ENCODE data around the gene PDE4D. TPM values are rescaled to one million over a fixed set of nuclear protein-coding genes. Genes with fewer than 3 reads are reported as not detected.
A peak's percentile ranks its signal among the peaks of the same experiment; 100 is the strongest.

The PDE4D gene
- total RNA-seq, 1 donor: 19.9 TPM

DNA sequence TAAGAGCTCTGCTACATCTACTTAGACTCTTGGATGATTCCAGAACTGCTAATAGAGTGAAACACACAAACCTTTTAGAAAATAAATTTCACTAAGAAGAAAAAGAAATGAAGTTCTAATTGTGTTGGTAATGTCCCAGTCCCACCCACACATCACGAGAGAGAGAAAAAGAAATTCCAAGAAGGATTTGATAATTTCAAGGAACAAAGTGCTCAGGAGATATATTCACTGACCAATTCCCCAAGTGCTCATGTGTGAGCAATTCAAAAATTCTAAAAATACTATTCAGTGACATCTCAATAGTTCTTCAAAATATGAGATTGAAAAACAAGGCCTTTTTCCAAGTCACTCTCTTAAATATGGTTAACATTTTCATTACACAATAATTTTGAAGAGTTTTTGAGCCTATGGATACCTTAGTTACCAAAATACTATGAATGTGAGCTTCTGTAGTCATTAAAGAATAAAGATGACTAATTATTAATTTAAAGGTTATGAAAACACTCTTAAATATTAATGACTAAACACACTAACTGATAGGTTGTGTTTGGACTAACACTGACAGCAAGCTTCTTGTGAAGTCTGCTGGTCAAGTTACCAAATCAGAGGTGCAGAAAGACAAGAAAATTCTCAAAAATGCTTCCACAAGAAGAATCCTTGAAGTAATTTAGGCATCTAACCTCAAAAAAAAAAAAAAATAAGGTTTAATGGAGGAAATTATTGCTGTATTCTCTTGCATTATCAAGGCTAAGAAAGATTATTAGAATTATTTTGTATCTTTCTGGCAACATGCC, 245.3 kb downstream of the PDE4D start:
- no peaks in the 10 kb centered on the region for H3K27me3 ChIP-seq (ENCODE audit: insufficient read depth, low read length)
- H4K20me1 ChIP-seq (ENCODE audit: insufficient read depth, low read length): no peaks in the 10 kb centered on the region
- H2AFZ ChIP-seq (ENCODE audit: low read length): no peak overlapping the region
- no peak overlapping the region for H3K4me3 ChIP-seq (ENCODE audit: insufficient read depth, low read length)
- H3K4me2 ChIP-seq (ENCODE audit: insufficient read depth, low read length): no peak overlapping the region
- TF ChIP-seq, protein P1, sequence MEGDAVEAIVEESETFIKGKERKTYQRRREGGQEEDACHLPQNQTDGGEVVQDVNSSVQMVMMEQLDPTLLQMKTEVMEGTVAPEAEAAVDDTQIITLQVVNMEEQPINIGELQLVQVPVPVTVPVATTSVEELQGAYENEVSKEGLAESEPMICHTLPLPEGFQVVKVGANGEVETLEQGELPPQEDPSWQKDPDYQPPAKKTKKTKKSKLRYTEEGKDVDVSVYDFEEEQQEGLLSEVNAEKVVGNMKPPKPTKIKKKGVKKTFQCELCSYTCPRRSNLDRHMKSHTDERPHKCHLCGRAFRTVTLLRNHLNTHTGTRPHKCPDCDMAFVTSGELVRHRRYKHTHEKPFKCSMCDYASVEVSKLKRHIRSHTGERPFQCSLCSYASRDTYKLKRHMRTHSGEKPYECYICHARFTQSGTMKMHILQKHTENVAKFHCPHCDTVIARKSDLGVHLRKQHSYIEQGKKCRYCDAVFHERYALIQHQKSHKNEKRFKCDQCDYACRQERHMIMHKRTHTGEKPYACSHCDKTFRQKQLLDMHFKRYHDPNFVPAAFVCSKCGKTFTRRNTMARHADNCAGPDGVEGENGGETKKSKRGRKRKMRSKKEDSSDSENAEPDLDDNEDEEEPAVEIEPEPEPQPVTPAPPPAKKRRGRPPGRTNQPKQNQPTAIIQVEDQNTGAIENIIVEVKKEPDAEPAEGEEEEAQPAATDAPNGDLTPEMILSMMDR (IDR thresholded peaks at IDR 0.05; ENCODE audit: extremely low read depth, low read depth, low read length): no peak
- H3K9me3 ChIP-seq (ENCODE audit: low read depth, low read length): no peaks in the 10 kb centered on the region
- no peaks in the 10 kb centered on the region for H3K36me3 ChIP-seq (ENCODE audit: insufficient read depth, low read length)
- no peak overlapping the region for H3K27ac ChIP-seq (ENCODE audit: low read depth, low read length)
- no peak for DNase-seq (ENCODE audit: insufficient read length, low spot score, missing footprints)
- no peaks in the 10 kb centered on the region for H3K4me1 ChIP-seq (ENCODE audit: insufficient read depth, low read length)
- no peaks in the 10 kb centered on the region for H3K79me2 ChIP-seq (ENCODE audit: insufficient read depth, low read length)

DNA sequence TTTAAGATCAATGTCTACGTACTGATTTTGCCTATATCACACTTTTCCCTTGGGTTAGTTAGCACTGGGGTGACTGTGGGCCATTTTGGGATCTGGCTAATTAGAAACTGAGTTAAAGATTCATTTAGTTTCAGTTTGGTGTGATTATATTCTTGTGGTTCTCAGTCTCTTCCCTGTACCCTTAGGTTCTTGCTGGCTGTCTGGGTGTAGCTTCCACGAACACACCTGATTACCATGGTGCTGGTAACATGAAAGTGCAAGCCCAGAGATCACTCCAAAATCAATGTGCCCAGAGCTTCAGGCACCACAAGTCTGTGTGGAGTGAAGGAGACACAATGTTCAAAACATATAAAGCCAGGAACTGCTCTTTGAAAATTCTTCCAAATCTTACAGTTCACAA, 248.1 kb downstream of the PDE4D start:
- TF ChIP-seq, protein P1 (IDR thresholded peaks at IDR 0.05; ENCODE audit: extremely low read depth, low read depth, low read length): no peak
- H3K9me3 ChIP-seq (ENCODE audit: low read depth, low read length): no peaks in the 10 kb centered on the region
- DNase-seq (ENCODE audit: insufficient read length, low spot score, missing footprints): peak; percentile 47
- H3K4me3 ChIP-seq (ENCODE audit: insufficient read depth, low read length): no peak overlapping the region
- no peaks in the 10 kb centered on the region for H3K27me3 ChIP-seq (ENCODE audit: insufficient read depth, low read length)
- no peak overlapping the region for H2AFZ ChIP-seq (ENCODE audit: low read length)
- H3K79me2 ChIP-seq (ENCODE audit: insufficient read depth, low read length): no peaks in the 10 kb centered on the region
- peak overlapping the region; percentile 5 for H3K4me2 ChIP-seq (ENCODE audit: insufficient read depth, low read length)
- H3K4me1 ChIP-seq (ENCODE audit: insufficient read depth, low read length): no peaks in the 10 kb centered on the region
- no peaks in the 10 kb centered on the region for H3K36me3 ChIP-seq (ENCODE audit: insufficient read depth, low read length)
- no peaks in the 10 kb centered on the region for H4K20me1 ChIP-seq (ENCODE audit: insufficient read depth, low read length)
- H3K27ac ChIP-seq (ENCODE audit: low read depth, low read length): no peak overlapping the region

DNA sequence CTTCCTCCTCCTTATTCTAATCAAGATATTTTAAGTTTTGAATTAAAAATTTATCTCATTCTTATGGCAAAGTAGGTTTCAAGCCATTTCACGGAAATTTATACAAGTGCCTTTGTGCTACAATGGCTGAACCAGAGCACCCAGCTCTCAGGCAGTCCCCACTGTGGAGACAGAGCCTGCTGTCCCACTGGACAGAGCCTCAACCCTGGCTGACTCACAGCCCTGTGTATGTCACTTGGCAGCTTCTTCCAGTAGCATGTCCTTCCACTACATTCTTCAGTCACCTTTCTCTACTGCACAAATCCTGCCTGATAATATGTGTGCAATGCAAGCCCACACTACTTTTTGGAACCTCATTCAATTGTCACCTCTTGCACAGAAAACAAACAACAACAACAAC, 253.1 kb downstream of the PDE4D start:
- Histone ChIP-seq H3K27ac (ENCODE audit: low read depth, low read length) (no peak overlapping the region), H3K4me2 (ENCODE audit: insufficient read depth, low read length) (no peak overlapping the region), H3K36me3 (ENCODE audit: insufficient read depth, low read length) (no peaks in the 10 kb centered on the region), H3K9me3 (ENCODE audit: low read depth, low read length) (no peaks in the 10 kb centered on the region), H3K4me1 (ENCODE audit: insufficient read depth, low read length) (peaks cover 5% of the 10 kb centered on the region), H3K79me2 (ENCODE audit: insufficient read depth, low read length) (no peaks in the 10 kb centered on the region), H3K4me3 (ENCODE audit: insufficient read depth, low read length) (no peak overlapping the region), H4K20me1 (ENCODE audit: insufficient read depth, low read length) (no peaks in the 10 kb centered on the region), H3K27me3 (ENCODE audit: insufficient read depth, low read length) (no peaks in the 10 kb centered on the region), H2AFZ (ENCODE audit: low read length) (no peak overlapping the region)
- DNase-seq (ENCODE audit: insufficient read length, low spot score, missing footprints): no peak
- TF ChIP-seq, protein P1 (IDR thresholded peaks at IDR 0.05; ENCODE audit: extremely low read depth, low read depth, low read length): no peak

DNA sequence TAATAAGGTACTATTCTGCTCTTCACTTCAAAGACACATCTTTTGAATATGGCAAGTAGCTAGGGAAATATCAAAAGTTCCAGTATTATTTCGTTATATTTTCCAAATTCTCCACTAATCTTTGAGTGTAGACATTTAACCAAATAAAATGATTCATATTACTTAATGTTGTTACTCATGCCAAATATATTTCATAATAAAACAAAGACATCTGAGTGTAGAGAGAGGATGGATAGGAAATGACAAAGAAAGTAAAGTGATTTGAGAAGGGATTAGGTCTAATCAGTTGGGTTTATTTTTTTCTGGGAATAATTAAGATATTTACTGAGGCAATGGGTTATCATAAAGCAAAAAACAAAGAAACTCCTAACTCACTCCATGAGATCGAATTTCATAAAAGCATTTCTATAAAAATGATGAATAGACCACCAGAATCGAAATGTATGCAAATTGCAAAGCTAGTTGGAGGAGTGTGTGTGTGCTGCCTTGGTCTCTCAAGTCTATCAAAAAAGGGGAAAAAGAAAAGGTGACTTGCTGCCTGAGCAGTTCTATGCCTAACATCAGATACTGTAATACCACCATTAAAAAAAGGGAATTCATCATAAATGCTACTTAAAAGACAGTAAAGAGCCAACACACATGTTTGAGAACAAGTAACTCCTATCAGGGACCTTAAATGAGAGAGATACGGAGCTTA, 255.5 kb downstream of the PDE4D start:
- Histone ChIP-seq H3K9me3 (ENCODE audit: low read depth, low read length) (no peaks in the 10 kb centered on the region), H3K4me1 (ENCODE audit: insufficient read depth, low read length) (peaks cover 5% of the 10 kb centered on the region), H3K79me2 (ENCODE audit: insufficient read depth, low read length) (no peaks in the 10 kb centered on the region), H3K27me3 (ENCODE audit: insufficient read depth, low read length) (no peaks in the 10 kb centered on the region), H4K20me1 (ENCODE audit: insufficient read depth, low read length) (no peaks in the 10 kb centered on the region), H3K4me2 (ENCODE audit: insufficient read depth, low read length) (no peak overlapping the region), H3K27ac (ENCODE audit: low read depth, low read length) (no peak overlapping the region), H3K36me3 (ENCODE audit: insufficient read depth, low read length) (no peaks in the 10 kb centered on the region), H2AFZ (ENCODE audit: low read length) (no peak overlapping the region), H3K4me3 (ENCODE audit: insufficient read depth, low read length) (no peak overlapping the region)
- DNase-seq (ENCODE audit: insufficient read length, low spot score, missing footprints): no peak
- TF ChIP-seq, protein P1 (IDR thresholded peaks at IDR 0.05; ENCODE audit: extremely low read depth, low read depth, low read length): no peak

Data from osteoblast (primary cell).